IPS DF 19.7 (cell line): ENCODE measurements around the gene MLN.
A peak's percentile ranks its signal among the peaks of the same experiment; 100 is the strongest.

Source experiments
- DNase-seq: peaks from one replicate; pipeline ENCODE4 v3.0.0-alpha.2; 2013; ENCODE audit warnings: low read depth, low spot score

MLN gene, protein sequence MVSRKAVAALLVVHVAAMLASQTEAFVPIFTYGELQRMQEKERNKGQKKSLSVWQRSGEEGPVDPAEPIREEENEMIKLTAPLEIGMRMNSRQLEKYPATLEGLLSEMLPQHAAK

DNA sequence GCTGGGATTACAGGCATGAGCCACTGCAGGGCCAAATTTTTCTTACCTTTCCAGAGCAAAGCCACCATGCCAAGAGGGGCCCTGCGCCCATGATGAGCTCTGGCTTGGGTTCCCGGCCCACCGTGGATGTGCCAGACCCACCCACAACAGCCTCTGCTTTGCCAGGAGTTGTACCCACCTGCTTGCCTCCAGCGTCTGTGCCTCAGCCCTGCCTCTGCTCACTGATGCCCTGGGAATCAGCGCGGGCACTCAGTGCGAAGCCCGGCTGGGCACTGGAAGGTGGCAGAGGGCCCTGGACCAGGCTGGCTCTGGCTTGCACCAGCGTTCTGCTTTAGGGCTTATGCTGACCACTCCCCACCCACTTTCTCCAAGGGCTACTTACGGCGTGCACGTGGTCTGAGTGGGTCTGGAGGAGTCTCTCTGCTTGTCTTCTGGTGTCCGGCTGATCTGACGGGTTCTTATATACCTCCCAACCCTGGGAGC lies at the start of gene MLN:
TSS of gene MLN (minus strand) at position 433 of the 483 bp plus-strand sequence. CDS start 2,840 bp downstream, outside the sequence.
- no peak for DNase-seq

DNA sequence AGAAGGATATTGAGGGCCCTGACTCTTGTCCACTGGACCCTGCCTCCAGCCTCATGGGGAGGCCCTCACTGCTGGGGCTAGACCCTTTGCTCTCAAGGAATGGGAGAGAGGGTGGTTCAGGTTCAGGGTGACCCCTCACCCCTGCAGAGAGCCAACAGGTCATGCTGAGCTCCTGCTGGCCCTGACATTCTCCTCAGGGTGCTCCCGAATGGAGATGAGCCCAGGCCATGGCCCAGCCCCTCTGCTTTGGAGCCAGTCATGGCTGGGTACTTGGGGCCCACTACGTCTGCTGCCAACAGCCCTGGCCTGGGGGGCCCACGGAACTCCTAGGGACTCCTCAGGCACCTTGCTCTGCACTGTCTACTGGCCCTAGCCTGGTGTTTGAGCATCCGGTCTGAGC lies 49.2 kb upstream of the MLN start:
- DNase-seq, result no peak

DNA sequence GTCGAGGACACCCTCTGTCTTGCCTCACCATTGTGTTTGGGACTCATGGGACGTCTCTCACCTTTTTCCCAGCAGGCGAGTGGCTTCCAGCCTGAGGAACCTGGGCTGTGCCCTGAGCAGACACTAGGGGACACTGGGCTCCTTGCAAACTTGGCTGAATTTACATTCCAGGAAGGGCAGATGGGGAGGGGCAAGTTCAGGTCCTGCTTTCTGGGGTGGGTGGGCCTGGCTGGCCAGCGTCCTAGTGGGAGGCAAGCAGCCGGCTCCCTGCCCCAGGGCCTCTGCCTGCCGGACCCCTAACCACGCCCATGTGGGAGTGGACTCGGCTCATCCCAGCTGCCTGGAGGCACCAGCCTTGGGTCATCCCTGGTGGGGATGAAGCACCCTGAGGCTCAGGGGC lies 48.2 kb upstream of the MLN start:
- peak; percentile 61 for DNase-seq

DNA sequence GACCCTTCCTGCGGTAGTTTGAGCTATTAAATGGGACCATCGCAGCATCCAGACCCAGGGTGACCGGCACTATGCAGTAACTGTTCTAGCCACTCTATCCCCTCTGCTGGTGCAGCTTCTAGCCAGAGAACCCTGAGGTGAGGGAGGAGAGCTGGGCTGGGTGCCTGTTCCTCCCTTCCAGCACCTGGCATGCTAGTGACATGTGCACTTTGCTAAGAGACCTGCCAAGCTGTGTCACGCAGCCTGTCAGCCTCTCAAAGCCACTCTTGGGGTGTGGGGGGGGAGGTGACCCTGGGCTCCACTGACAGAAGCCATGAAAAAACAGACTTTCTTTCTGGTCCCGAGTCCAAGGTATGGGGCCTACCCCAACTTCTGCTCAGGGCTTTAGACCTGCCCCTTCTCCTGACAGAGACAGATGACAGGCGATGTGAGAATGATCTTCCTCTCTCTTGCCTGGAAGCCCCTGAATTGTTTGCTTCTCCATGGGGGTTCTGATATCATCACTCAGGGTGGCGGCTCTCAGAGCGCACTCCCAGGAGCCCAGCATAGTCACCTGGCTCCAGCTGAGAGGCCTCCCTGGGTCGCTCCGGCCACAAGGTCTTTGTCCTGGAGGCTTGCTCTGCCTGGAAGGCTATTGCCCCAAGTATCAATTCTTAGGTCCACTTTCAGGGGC lies 47.2 kb upstream of the MLN start:
- no peak for DNase-seq

DNA sequence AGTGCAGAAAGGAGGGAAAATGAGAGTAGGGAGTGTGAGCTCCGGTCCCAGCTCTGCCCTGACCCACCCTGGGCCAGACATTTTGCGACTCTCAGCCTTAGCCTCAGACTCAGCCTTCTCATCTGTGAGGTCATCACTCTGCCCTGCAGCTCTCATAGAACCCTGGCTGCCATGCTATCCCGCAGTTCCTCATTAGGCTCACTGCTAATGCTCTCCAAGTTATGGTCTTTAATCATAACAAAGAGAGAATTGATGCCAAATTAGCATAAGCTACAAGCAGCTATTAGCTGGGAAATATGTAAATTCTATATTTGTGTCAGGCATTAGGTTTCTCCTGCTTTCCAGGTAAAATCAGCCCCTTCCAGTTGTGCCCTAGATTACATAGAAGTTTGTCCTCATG lies 46.5 kb upstream of the MLN start:
- DNase-seq, result no peak

DNA sequence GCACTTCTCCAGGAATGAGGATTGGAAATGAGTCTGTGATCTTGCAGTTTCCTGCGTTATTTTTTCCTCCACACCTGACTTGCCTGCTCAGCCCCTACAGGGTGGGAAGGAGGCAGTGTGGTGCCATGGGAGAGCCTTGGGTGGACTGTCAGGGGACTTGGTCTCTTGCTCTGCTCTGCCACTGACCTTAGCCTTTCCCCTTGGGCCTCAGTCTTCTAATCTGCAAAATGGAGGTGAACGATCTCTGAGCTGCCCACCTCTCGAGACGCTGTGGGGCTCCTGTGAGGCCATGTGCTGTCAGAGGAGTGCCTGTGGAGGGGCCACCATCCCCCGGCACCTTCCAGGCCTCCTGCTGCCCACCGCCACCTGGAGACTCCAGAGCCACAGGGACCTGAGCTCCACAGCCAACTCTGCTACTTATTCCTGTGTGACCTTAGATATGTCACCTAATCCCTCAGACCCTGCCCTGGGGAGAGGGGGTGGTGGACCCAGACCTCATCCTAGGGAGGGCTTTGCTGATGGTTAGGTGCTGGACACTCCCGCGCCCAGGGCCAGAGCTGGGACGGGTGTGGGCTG lies 45.8 kb upstream of the MLN start:
- no peak for DNase-seq

DNA sequence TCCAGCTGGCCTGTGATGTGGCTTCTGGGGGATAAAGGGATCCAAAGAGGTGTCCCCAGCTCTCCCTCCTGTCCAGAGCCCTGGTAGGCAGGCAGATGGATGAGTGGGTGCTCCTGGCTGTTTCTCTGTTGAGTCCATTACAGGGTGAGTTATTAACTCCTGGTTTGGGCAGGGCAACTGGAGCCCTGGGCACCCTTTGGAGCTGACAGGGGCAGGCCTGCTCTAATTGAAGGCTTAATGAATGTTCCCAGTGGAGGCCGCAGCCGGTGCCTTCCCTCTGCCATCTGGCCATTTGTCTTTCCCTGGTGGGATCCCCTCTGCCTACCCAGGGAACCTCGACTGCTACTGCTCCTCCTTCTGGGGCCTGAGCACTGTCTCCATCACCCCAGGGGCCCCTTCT lies 44.7 kb upstream of the MLN start:
- DNase-seq, result no peak

DNA sequence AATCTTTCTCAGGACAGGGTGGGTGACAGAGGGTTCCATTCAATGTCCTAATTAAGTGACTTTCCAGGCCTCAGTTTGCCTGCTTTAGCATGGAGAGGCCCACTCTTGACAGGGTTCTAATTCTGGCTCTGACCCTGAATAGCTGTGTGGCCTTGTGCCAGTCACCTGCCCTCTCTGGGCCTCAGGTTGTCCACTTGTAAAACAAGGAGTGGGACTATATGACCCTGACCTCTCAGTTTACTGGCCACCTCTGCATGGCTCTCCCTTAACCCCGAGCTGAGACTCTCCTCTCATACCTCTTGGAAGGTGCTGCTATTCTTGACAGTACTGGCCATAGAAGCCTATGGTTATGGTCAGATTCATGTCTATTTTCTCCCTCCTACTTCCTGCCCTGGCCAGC lies 44.1 kb upstream of the MLN start:
- no peak for DNase-seq

DNA sequence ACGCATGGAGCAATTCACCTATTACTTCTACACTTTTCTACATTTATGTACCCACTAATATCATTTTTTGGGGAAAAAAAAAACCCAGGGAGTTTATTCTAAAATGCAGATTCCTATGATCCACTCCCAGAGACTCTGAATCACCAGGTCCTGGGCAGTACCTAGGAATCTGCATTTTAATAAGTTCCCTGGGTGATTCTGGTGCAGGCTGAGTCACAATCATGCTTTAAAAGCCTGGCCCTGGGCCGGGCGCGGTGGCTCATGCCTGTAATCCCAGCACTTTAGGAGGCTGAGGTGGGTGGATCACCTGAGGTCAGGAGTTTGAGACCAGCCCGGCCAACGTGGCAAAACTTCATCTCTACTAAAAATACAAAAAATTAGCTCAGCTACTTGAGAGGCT lies 43.3 kb upstream of the MLN start:
- DNase-seq, result no peak

DNA sequence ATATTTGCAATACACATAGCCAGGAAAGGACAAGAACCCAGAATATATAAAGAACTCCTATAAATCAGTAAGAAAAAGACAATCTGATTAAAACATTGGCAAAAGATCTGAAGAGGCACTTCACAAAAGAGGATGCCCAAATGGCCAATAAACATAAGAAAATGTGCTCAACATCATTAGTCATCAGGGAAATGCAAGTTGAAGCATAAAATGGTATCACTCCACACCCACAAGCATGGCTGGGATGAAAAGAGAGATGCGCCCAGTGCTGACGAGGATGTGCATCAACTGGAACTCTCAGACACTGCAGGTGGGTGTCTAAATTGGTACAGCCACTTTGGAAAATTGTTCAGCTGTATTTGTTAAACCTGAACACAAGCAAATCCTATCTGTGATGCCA lies 42.4 kb upstream of the MLN start:
- no peak for DNase-seq

DNA sequence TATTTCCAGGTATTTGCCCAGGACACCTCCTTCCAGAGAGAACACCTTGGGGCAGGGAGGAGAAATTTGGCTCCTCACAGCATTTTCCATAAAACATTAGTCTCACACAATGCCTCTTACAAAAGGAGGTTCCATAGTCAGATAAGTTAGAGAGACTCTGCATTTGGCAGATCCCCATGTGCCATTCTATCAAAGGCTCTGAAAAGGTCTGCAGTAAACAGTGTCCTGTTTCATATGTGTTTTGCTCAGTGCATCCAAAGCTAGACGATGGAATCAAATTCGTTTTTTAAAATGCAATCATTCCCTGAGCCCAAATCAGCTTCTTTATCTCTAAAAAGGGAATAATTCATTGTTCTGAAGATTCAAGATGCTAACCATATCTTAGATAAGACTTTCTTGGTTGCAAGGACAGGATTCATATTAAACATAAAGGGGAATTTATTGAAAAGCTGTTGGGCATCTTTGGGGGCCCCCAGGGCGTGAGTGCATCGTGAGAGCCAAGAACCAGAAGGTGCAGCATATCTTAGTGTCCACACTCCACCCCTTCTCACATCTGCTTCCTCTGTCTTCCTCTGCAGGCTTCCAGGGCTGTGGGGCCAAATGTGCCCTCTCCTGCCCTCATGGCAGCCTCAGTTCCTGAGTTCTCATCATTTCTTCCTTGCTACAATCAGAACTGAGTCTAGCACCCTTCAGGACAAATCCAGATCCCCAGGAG lies 41.4 kb upstream of the MLN start:
- no peak for DNase-seq

DNA sequence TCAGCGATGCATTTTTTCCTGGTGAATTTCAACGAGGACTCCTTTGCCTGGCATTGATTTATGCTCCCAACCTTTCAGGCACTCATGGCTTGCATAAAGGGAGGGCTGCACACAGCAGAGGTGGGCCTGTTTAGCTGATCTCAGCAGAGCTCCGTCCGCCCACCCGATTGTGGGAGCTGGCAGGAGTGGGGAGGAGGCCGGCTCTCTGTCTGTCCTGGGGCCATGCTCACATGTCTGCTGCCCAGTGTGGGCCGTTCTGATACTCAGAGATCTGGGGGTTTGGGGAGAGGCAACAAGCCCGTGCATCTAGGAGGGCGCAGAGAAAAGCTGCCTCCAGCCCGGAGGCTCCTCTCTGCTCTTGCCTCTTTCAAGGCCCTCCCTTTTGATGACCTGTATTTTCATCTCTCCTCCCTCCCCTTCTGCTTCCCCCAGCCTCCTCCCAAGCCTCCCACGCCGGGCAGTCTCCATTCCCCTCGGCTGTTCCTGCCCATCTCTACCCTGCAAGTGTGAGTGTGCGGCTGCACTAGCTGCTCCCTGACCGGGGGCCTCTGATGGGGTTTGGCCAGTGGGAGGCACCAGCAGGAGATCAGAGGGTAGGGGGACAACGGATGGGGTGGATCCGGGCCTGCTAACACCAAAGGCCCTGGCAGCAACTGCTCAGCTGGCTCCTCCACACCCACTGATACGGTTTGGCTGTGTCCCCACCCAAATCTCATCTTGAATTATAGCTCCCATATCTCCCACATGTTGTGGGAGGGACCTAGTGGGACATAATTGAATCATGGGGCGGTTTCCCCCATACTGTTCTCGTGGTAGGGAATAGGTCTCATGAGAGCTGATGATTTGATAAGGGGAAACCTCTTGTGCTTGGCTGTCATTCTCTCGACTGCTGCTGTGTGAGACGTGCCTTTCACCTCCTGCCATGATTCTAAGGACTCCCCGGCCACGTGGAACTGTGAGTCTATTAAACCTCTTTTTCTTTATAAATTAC lies 39.6 kb upstream of the MLN start:
- DNase-seq, result no peak

DNA sequence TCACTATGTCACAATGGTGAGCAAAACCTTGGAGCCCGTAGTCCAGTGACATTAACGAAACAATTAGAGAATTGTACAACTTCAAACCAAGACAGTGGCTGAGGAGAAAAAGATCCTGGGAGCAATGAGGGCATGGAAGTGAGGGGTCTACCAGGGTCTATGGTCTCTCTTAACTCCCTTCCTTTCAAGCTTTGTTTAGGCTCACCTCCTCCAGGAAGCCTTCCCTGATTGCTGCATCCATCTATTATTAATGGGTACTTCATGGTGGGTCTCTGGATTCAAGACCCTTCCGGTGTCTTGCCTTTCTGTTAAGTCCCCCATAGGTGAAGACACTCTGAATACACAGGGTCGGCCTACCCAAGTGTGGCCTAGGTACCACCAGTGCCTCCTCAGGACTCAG lies 38.1 kb upstream of the MLN start:
- DNase-seq, result no peak

DNA sequence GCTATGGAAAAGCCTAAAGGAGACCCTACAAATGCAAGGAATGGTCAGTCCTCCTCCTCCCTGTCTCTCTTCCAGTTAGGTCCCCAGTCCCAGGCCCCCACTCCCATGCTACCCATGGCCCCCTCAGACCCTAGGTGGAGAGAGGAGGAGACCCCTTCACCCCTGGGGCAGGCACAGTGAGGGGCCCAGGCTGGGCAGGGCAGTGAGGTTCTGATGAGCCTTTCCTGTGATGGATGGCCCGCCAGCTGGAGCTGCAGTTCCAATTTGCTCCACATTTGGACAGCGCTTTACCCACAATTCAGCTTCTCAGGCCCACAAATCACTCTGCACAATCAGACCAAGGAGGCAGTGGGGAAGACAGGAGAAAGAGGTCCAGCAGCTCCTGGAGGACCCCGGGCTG lies 37.3 kb upstream of the MLN start:
- no peak for DNase-seq

DNA sequence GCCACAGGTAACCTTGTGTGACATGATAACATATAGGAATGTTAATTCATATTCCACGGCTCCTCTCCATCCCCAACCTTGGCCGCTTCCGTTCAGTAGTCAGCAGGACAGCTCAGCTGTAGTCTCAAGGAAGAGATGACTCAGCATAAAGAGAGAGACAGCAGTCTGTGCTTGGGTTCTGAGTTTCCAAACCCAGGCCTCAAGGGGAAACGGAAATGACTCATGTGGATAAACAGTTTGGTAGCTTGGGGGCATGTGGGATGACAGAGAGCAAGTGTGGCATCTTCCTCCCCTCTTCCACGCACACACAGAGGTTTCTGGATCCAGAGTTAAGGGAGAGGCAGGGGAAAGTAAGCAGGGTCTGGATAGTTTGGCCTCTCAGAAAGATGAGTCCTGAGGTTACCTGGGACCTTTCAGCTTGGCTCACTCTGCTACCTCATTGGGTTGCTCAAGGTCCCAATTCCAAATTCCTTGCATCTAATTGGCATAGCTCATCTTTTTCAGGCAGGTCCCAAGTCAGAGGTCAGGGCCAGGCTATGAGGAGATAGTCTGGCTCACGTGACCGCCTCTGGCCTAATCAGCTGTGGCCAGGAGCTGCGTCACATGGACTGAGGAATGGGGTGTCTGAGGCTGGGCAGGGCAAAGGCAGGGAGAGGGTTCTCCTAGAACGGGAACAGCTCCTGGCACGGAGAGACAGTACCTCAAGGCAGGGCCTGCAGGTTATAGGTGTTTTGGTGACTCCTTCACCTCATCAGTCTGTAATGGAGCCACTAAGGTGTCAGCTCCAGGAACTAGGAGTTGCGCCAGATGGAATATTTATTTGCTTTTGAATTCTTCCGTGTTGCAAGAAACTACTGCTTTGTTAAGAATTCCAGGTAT lies 36.5 kb upstream of the MLN start:
- no peak for DNase-seq

DNA sequence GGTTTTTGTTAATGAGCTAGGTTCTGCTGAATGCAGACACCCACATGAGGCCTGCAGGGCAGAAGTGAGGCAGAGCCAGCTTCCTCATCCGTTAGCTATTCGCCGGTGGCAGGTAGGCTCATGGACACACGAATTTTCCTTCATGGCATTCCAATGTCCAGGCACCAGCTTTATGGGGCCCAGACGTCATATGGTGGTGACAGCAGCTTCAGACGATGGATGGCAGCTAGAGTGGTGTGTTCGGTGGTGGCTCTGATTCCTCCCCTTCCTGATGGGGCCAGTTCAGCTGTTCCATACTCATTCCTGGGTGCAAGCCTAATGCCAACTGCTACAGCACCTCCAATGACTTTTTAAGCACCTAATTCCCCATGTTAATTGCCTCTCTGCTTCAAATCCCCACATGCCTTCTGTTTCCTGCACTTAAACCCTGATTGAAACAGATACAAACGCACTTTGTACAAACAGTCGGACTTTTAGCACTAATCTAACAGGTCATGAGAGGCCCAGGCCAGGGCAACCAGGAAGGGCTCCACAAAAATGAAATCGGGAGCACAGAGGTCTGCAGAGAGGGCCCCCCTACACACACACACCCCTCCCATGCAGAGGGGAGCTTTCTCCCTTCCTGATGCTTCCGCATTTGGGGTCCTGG lies 35.7 kb upstream of the MLN start:
- no peak for DNase-seq

DNA sequence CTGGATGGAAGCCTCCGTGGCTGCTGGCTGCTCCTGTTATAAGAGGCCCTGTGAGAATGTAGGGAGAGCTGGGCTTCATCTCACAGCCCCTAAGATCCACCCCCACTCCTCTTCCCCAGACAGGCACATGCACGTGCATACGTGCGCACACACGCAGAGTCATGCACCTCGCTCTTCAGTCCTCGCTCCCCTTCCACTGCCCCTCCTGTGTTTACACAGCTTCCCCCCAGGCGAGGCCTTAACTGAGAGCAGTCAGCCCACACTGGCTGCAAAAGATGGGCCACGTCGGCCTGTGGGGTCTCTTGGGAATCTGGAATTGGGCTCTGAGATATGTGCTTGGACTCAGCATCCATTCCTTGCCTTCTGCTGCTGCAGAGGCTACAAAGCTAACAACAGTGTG lies 35.2 kb upstream of the MLN start:
- DNase-seq, result no peak

DNA sequence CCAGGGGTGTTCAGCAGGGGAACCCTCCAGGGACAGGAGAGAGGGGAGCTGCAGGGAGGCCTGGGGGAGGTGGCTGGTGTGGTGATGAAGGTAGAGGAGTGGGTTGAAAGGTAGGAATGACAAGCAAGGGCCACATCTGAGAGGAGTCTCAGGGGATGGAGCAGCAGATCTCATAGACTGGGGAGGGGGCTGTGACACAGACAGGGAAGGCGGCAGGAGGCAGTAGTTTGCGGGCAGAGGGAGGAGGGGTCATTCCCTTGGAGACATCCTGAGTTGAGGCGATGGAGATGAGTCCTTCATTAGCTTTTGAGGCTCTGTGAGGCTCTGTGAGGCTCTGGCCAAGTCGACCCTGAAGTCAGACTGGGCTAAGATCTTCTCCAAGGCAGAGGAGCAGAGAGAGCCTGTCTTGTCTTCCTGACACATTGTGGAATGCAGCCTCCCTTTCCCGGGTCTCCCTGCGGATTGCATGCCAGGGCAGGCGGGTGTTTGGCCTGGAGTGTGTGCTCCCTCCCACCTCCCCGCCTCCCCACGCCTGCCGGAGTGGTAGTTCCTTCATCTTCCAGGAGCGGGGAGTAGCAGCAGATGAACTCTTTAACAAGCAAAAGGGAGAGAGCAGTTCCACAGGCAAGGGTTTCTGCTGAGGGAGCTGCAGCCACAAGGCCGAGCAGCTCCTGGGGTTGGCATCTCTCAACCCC lies 34.3 kb upstream of the MLN start:
- DNase-seq, result no peak

DNA sequence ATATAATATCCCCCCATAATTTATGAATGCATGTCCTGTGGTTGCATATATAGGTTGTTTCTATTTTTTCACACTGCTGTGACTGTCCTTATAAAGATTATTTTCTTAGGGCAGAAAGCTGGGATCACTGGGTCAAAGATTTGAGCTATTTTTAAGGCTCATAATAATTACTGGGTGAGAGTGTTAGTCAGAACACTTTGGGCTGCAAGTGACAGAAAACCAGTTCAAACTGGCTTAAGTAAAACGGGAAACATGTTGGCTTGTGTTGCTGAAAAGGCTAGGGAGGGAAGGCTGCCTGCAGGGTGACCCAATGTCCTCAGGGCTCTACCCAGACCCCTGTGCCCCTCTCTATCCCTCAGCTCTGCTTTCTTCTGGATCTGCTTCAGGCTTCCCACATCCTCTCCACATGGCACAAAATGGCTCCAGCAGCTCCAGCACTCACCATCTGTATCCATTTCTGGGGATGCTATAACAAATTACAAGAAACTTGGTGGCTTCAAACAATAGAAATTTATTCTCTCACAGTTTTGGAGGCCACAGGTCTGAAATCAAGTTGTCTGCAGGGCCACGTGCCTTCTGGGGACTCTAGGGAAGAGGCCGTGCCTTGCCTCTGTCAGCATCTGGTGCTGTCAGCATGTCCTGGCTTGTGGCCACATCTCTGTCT lies 33.1 kb upstream of the MLN start:
- no peak for DNase-seq
